H1 (cell line): ENCODE data around the gene C1orf210. TPM values are rescaled to one million over a fixed set of nuclear protein-coding genes. Genes with fewer than 3 reads are reported as not detected.

ENCODE experiments used
- CTCF ChIA-PET: fragments of 300-600 bp; sonication (Branson Sonifier 250); formaldehyde crosslinking; loops from one replicate; lab custom pipeline; 2021; ENCODE audit not compliant: partially characterized antibody; lab: Charles Lee
- POLR2A ChIA-PET: fragments of 300-600 bp; sonication (Branson Sonifier 250); formaldehyde crosslinking; loops from one replicate; lab custom pipeline; 2021; ENCODE audit warnings: inconsistent platforms; ENCODE audit not compliant: partially characterized antibody; lab: Charles Lee
- DNase-seq, 2 experiments: peaks; one replicate each; pipeline versions ENCODE4 v3.0.0 to v3.0.0-alpha.2; 2010 to 2022; ENCODE audit warnings: low spot score in 2 of 2, low read depth in 1 of 2, mixed read lengths in 1 of 2
- FAIRE-seq: peaks from 2 replicates; lab custom pipeline; 2011; peaks lifted over from hg19 to GRCh38; lab: Jason Lieb, UNC
- H2AFZ ChIP-seq: 2 replicates; pipeline ENCODE4 v1.8.1; 2012; ENCODE audit warnings: low read length, inconsistent platforms
- H2AK5ac ChIP-seq: 2 replicates; pipeline ENCODE4 v1.6.1; 2013; ENCODE audit warnings: low read depth, low read length
- H2BK120ac ChIP-seq: replicated peaks from 2 replicates; pipeline ENCODE3; 2013; ENCODE audit warnings: low read depth, low read length, inconsistent platforms
- H2BK12ac ChIP-seq: 2 replicates; pipeline ENCODE4 v1.6.1; 2013; ENCODE audit warnings: low read depth, low read length
- H2BK15ac ChIP-seq: 2 replicates; pipeline ENCODE4 v1.6.1; 2013; ENCODE audit warnings: low read length
- H2BK20ac ChIP-seq: 2 replicates; pipeline ENCODE4 v1.6.1; 2013; ENCODE audit warnings: low read length
- H2BK5ac ChIP-seq: 2 replicates; pipeline ENCODE4 v1.6.1; 2013; ENCODE audit warnings: low read depth, low read length
- H3K14ac ChIP-seq: 2 replicates; pipeline ENCODE4 v1.6.1; 2013; ENCODE audit warnings: inconsistent platforms; ENCODE audit not compliant: insufficient read length
- H3K18ac ChIP-seq: 2 replicates; pipeline ENCODE4 v1.6.1; 2013; ENCODE audit warnings: low read length; ENCODE audit errors: extremely low read depth
- H3K23ac ChIP-seq: 2 replicates; pipeline ENCODE4 v1.6.1; 2013; ENCODE audit warnings: inconsistent platforms; ENCODE audit not compliant: insufficient read length
- H3K23me2 ChIP-seq: 2 replicates; pipeline ENCODE4 v1.6.1; 2013; ENCODE audit warnings: low read depth, low read length
- H3K27ac ChIP-seq: 2 replicates; pipeline ENCODE4 v1.6.1; 2011; ENCODE audit warnings: low read depth, low read length, inconsistent platforms
- H3K27me3 ChIP-seq, 4 experiments: replicated peaks in 1 of 4; 1 replicate in 1 of 4; 2 replicates in 3 of 4; pipeline versions ENCODE4 v1.6.1 to v1.8.1; 2011 to 2013; ENCODE audit warnings: low read length in 3 of 4, mild to moderate bottlenecking in 3 of 4, inconsistent platforms in 2 of 4, mixed read lengths in 2 of 4, moderate library complexity in 1 of 4; ENCODE audit not compliant: control insufficient read depth in 3 of 4, insufficient read depth in 3 of 4; ENCODE audit errors: extremely low read depth in 1 of 4
- H3K36me3 ChIP-seq, 4 experiments: 2 replicates each; pipeline versions ENCODE4 v1.6.1 to v1.8.1; 2011 to 2013; ENCODE audit warnings: mild to moderate bottlenecking in 4 of 4, low read length in 3 of 4, moderate library complexity in 2 of 4, control low read depth in 1 of 4, inconsistent platforms in 1 of 4; ENCODE audit not compliant: insufficient read depth in 4 of 4, control insufficient read depth in 2 of 4
- H3K4ac ChIP-seq: replicated peaks from 2 replicates; pipeline ENCODE3; 2013; ENCODE audit warnings: low read length, low read depth, mixed read lengths, inconsistent platforms; ENCODE audit not compliant: insufficient read length
- H3K4me1 ChIP-seq, 4 experiments: replicated peaks in 1 of 4; 1 replicate in 1 of 4; 2 replicates in 3 of 4; pipeline versions ENCODE4 v1.6.1 to v1.8.1; 2011 to 2013; ENCODE audit warnings: low read length in 3 of 4, inconsistent platforms in 2 of 4, mixed read lengths in 1 of 4; ENCODE audit not compliant: insufficient read depth in 4 of 4, control insufficient read depth in 3 of 4
- H3K4me2 ChIP-seq, 2 experiments: 2 replicates each; pipeline versions ENCODE4 v1.6.1 to v1.8.1; 2011 to 2013; ENCODE audit warnings: low read depth in 2 of 2, low read length in 2 of 2, control low read depth in 1 of 2, inconsistent platforms in 1 of 2, mild to moderate bottlenecking in 1 of 2; ENCODE audit not compliant: insufficient read depth in 1 of 2
- H3K4me3 ChIP-seq, 4 experiments: fragments of 200-600, 300-600 bp in 1 of 4; sonication (generic), shearing (Covaris generic), sonication (Bioruptor Twin) in 1 of 4; 2 replicates each; pipeline versions ENCODE4 v1.5.1 to v1.8.1; 2011 to 2016; ENCODE audit warnings: low read length in 4 of 4, low read depth in 3 of 4, control low read depth in 2 of 4, inconsistent platforms in 2 of 4, mild to moderate bottlenecking in 2 of 4, mixed read lengths in 1 of 4, moderate library complexity in 1 of 4; ENCODE audit not compliant: insufficient read depth in 2 of 4; ENCODE audit errors: extremely low read depth in 1 of 4
- H3K56ac ChIP-seq: replicated peaks from 2 replicates; pipeline ENCODE3; 2013; ENCODE audit warnings: low read depth, mild to moderate bottlenecking, mixed read lengths, low read length, inconsistent platforms; ENCODE audit not compliant: insufficient read length
- H3K79me1 ChIP-seq: 2 replicates; pipeline ENCODE4 v1.6.1; 2013; ENCODE audit warnings: low read depth, low read length, control low read depth
- H3K79me2 ChIP-seq, 2 experiments: 2 replicates each; pipeline versions ENCODE4 v1.6.1 to v1.8.1; 2012 to 2013; ENCODE audit warnings: low read length in 2 of 2, mild to moderate bottlenecking in 2 of 2, inconsistent platforms in 1 of 2; ENCODE audit not compliant: insufficient read depth in 2 of 2, control insufficient read depth in 1 of 2
- H3K9ac ChIP-seq, 4 experiments: replicated peaks in 1 of 4; 1 replicate in 1 of 4; 2 replicates in 3 of 4; pipeline versions ENCODE4 v1.6.1 to v1.8.1; 2011 to 2013; ENCODE audit warnings: low read depth in 3 of 4, low read length in 3 of 4, control low read depth in 2 of 4, mild to moderate bottlenecking in 2 of 4, moderate library complexity in 2 of 4, inconsistent platforms in 1 of 4; ENCODE audit errors: extremely low read depth in 1 of 4
- H3K9me3 ChIP-seq, 2 experiments: 2 replicates each; pipeline versions ENCODE4 v1.6.1 to v1.8.1; 2012 to 2013; ENCODE audit warnings: mild to moderate bottlenecking in 2 of 2, moderate library complexity in 2 of 2, control low read depth in 1 of 2, inconsistent platforms in 1 of 2, low read depth in 1 of 2, low read length in 1 of 2, mixed read lengths in 1 of 2; ENCODE audit not compliant: insufficient read depth in 2 of 2
- H4K20me1 ChIP-seq, 2 experiments: replicated peaks in 1 of 2; 2 replicates each; pipeline versions ENCODE3 to v1.8.1; 2011 to 2013; ENCODE audit warnings: inconsistent platforms in 2 of 2, low read length in 2 of 2, mild to moderate bottlenecking in 1 of 2; ENCODE audit not compliant: insufficient read depth in 2 of 2, control insufficient read depth in 1 of 2
- H4K5ac ChIP-seq: 2 replicates; pipeline ENCODE4 v1.6.1; 2013; ENCODE audit warnings: low read length, low read depth, mixed read lengths, inconsistent platforms; ENCODE audit not compliant: insufficient read length
- H4K8ac ChIP-seq: 2 replicates; pipeline ENCODE4 v1.8.0; 2013; ENCODE audit warnings: mild to moderate bottlenecking, moderate library complexity, low read length, inconsistent platforms; ENCODE audit not compliant: insufficient read depth; ENCODE audit errors: extremely low read depth
- H4K91ac ChIP-seq: replicated peaks from 2 replicates; pipeline ENCODE3; 2013; ENCODE audit warnings: low read length, mixed read lengths, inconsistent platforms; ENCODE audit not compliant: insufficient read length
- CHD2 ChIP-seq: IDR thresholded peaks from 2 replicates; pipeline ENCODE4 v1.6.1; 2012; ENCODE audit warnings: low read length, improper control_type of control experiment
- HDAC6 ChIP-seq: IDR thresholded peaks from one replicate; pipeline ENCODE4 v1.7.1; 2012; ENCODE audit warnings: low read depth, mild to moderate bottlenecking, inconsistent platforms, low read length, moderate library complexity
- KDM1A ChIP-seq: fragments of 200-600, 300-600 bp; sonication (generic); IDR thresholded peaks from 2 replicates; pipeline ENCODE4 v1.7.1; 2016; ENCODE audit warnings: mild to moderate bottlenecking, low read length, borderline replicate concordance
- NRF1 ChIP-seq: IDR thresholded peaks from 2 replicates; pipeline ENCODE4 v1.6.1; 2011; ENCODE audit warnings: mild to moderate bottlenecking, low read depth, low read length, improper control_type of control experiment
- SAP30 ChIP-seq: fragments of 300-600 bp; sonication (generic); IDR thresholded peaks from 2 replicates; pipeline ENCODE4 v1.7.1; 2012; ENCODE audit warnings: low read length, moderate library complexity, mild to moderate bottlenecking, inconsistent platforms; ENCODE audit not compliant: insufficient read depth, insufficient replicate concordance
- WGBS, 2 experiments: shearing (Covaris generic) in 1 of 2; methylation state at CpG; one replicate each; pipeline versions ENCODE4 v1.1.6 to v1.1.7; 2013 to 2015; ENCODE audit warnings: low lambda C conversion rate in 2 of 2, mixed read lengths in 2 of 2, inconsistent platforms in 1 of 2, low coverage in 1 of 2, missing lambda C conversion rate in 1 of 2; ENCODE audit not compliant: insufficient replicate concordance in 2 of 2, insufficient coverage in 1 of 2, insufficient read length in 1 of 2; ENCODE audit errors: extremely low coverage in 1 of 2, missing lambda C conversion rate in 1 of 2; 5-methylcytosine and 5-hydroxymethylcytosine counted together
- polyA plus RNA-seq, 7 experiments: library from polyadenylated mRNA; depleted of rRNA in 3 of 7; stranded (reverse) in 5 of 7; unstranded in 2 of 7; fragments of >200 nt in 5 of 7; fragments of 200-250 nt in 2 of 7; gene quantifications; 1 replicate in 5 of 7; 2 replicates in 1 of 7; 4 replicates in 1 of 7; pipeline versions ENCODE4 v1.2.1 to v1.2.3, GENCODE V29; 2011 to 2013; ENCODE audit warnings: missing spikeins in 2 of 7, mixed read lengths in 2 of 7
- total RNA-seq: library from RNA; stranded (reverse); fragmentation: NEBNext Ultra II Directional; extraction: Animal tissue kit (Norgen Biotek cat#: 25700); gene quantifications from 2 replicates; pipeline ENCODE4 v1.2.1, GENCODE V29; 2021

Gene C1orf210
- total and polyA plus RNA-seq, 2 of the 8 experiments (the other 6 are each of a cell fraction or from before 2014, with no cell fraction given): 12.0 to 27.9 TPM

DNA sequence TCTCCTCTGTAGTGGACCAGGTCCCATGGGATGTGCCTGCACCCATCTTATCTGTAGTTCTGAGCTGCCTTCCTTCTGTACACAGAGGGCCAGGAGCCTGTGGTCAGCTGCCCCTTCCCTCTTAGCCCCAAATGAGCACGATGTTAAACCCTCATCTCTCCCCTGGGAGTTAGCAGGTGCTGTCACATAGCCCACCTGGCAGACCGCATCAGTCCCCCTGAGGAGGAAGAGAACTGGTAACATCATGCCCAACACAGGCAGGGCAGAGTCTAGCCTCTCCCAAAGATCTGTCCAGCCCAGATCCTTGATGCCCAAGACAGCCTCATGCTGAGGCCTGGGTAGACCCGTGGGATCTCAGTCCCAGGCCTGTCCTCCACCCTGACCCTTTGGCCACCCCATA is 20.1 kb upstream of the C1orf210 start:
- Histone ChIP-seq H3K23ac (no peak overlapping the region), H3K4me3 (no peak overlapping the region), H2AK5ac (no peak overlapping the region), H3K4me1 (no peaks in the 10 kb centered on the region; a peak in 1 of 7 replicates), H4K91ac (no peak overlapping the region), H2AFZ (no peak overlapping the region), H2BK120ac (no peak overlapping the region), H4K5ac (no peak overlapping the region), H2BK15ac (no peak overlapping the region), H3K9ac (no peak overlapping the region), H3K9me3 (no peaks in the 10 kb centered on the region), H3K79me1 (no peaks in the 10 kb centered on the region), H3K27me3 (no peaks in the 10 kb centered on the region), H3K56ac (no peak overlapping the region), H4K8ac (no peak overlapping the region; the same call in 1 of the 2 replicates), H3K14ac (no peak overlapping the region), H3K18ac (no peak overlapping the region), H2BK20ac (no peak overlapping the region), H3K27ac (no peak overlapping the region), H4K20me1 (no peaks in the 10 kb centered on the region), H3K23me2 (no peaks in the 10 kb centered on the region), H3K4ac (no peak overlapping the region), H3K79me2 (no peaks in the 10 kb centered on the region), H2BK5ac (no peak overlapping the region), H3K4me2 (no peak overlapping the region), H2BK12ac (no peak overlapping the region), H3K36me3 (no peaks in the 10 kb centered on the region)
- ChIA-PET POLR2A (no interaction called here), CTCF (interaction anchor here (0.6 to 1.9 kb wide), 2 partner anchors 11 to 69 kb away, joined by 3 to 7 read pairs; no protein-coding TSS in a partner anchor)
- FAIRE-seq: no peak
- 94% methylated on average over 3 of the region's 3 CpGs; no CpG with 5 or more reads in 1 of the 2 experiments for WGBS, 2 experiments
- DNase-seq: no peak
- TF ChIP-seq SAP30: no peak
- TF ChIP-seq CHD2: no peak
- no peak for TF ChIP-seq KDM1A
- TF ChIP-seq NRF1: no peak
- no peak for TF ChIP-seq HDAC6
